Pancreas (tissue), 10 donors: Measurements from ENCODE around the gene CFAP298. TPM values are rescaled to one million over a fixed set of nuclear protein-coding genes. Genes with fewer than 3 reads are reported as not detected.
A peak's percentile ranks its signal among the peaks of the same experiment; 100 is the strongest.

Experiments
- ATAC-seq, 4 donors: fragments of 200-7000 bp; cut with Tn5 transposase; one replicate each; pipeline versions ENCODE4 v1.8.0 to v1.9.1; 2020; ENCODE audit warnings: mild to moderate bottlenecking in 4 of 4, moderate library complexity in 4 of 4
- DNase-seq, 6 donors: peaks; one replicate each; pipeline ENCODE4 v3.0.0-alpha.2; 2020
- FAIRE-seq: peaks from 2 replicates; lab custom pipeline; 2012; peaks lifted over from hg19 to GRCh38; lab: Jason Lieb, UNC
- H3K27ac ChIP-seq, 4 donors: fragments of 200-600 bp; sonication (generic); 1 replicate in 3 of 4; 2 replicates in 1 of 4; pipeline versions ENCODE4 v1.5.0 to v1.8.0; 2020
- H3K27me3 ChIP-seq, 4 donors: fragments of 200-600 bp; one replicate each; pipeline ENCODE4 v1.8.0; 2021
- H3K36me3 ChIP-seq, 3 donors: fragments of 200-600 bp; sonication (generic) in 1 of 3; one replicate each; pipeline versions ENCODE4 v1.5.0 to v1.8.0; 2020 to 2021
- H3K4me1 ChIP-seq, 3 donors: fragments of 200-600 bp; one replicate each; pipeline ENCODE4 v1.8.0; 2021
- H3K4me3 ChIP-seq, 4 donors: fragments of 200-600 bp; sonication (generic) in 2 of 4; one replicate each; pipeline versions ENCODE4 v1.5.0 to v1.8.0; 2020 to 2021
- H3K9me3 ChIP-seq, 4 donors: fragments of 200-600 bp; one replicate each; pipeline ENCODE4 v1.8.0; 2021
- CTCF ChIP-seq, 4 donors: fragments of 200-600 bp; sonication (generic) in 3 of 4; IDR thresholded peaks; one replicate each; pipeline versions ENCODE4 v1.5.0 to v1.8.0; 2021; ENCODE audit warnings: antibody characterized with exemption in 4 of 4
- WGBS, 2 donors: extraction: QIAGEN DNeasy Blood & Tissue Kit; methylation state at CpG; one replicate each; pipeline ENCODE4 v1.1.7; 2013; 5-methylcytosine and 5-hydroxymethylcytosine counted together
- intact Hi-C, 3 donors: fragments of 100-400 bp; cut with DNase I; formaldehyde crosslinking; loops; one replicate each; pipeline versions ENCODE4 v1.11.1 to v1.14.2; 2022
- polyA plus RNA-seq, 2 donors: library from polyadenylated mRNA; stranded (reverse); fragments of 200-250 nt; gene quantifications; one replicate each; pipeline ENCODE4 v1.2.3, GENCODE V29; 2013
- total RNA-seq, 6 donors: library from RNA; stranded (reverse); fragmentation: NEBNext Ultra II Directional in 4 of 6; extraction: Animal tissue kit (Norgen Biotek cat#: 25700) in 4 of 6; gene quantifications; one replicate each; pipeline versions ENCODE4 v1.2.1 to v1.2.4, GENCODE V29; 2021 to 2023
- donor health status: healthy with polysubstance abuse.
- donor health status: DM: no; HTN: no; CAD: no; lungs with moderate emphysema.
- donor health status: DM: no; HTN: no; CAD: no.
- donor health status: control.
- donor health status: control.
- donor health status: Bipolar disorder and iron deficiency.
- donor health status: DM: yes; HTN: yes; CAD: no.
- donor health status: DM: no; HTN: no; CAD: no.
- donor health status: DM: no; HTN: no; CAD: no.
- donor health status: DM: yes; HTN: yes; CAD: no.

The CFAP298 gene
- total and polyA plus RNA-seq, 8 donors = 11.8 to 36.2 (median 21.1) TPM

GRCh38 chr21:32574946-32575925 lies 36.9 kb downstream of the CFAP298 start:
- Histone ChIP-seq H3K9me3 (no peaks in the 10 kb centered on the region), H3K36me3 (no peaks in the 10 kb centered on the region), H3K27me3 (no peaks in the 10 kb centered on the region), H3K4me1 (no peaks in the 10 kb centered on the region), H3K4me3 (no peak overlapping the region), H3K27ac (no peak overlapping the region)
- DNase-seq (peak in 1 of 6 donors; percentile 55), ATAC-seq (no peak), FAIRE-seq (no peak)
- TF ChIP-seq CTCF (IDR thresholded peaks at IDR 0.05) = no peak
- 66 to 77% methylated on average over 25 to 26 of the region's 26 CpGs for whole genome bisulfite sequencing, 2 donors
- intact Hi-C loops = loop anchor here in 1 of 3 donors (5.0 kb wide), 1 partner anchor 163 kb away; the partner anchor contains the start of gene EVA1C

GRCh38 chr21:32572574-32573420 lies 39.4 kb downstream of the CFAP298 start:
- WGBS, 2 donors = 29 to 30% methylated on average over 25 of the region's 25 CpGs
- Histone ChIP-seq H3K27me3 (no peaks in the 10 kb centered on the region), H3K4me3 (peak overlapping the region in 2 of 4 donors; percentile 8 to 23), H3K9me3 (no peaks in the 10 kb centered on the region), H3K27ac (peak overlapping the region; percentile 37 to 58 (median 46)), H3K36me3 (no peaks in the 10 kb centered on the region), H3K4me1 (peaks cover 0 to 12% (median 5%) of the 10 kb centered on the region in 3 donors)
- no peak for TF ChIP-seq CTCF (IDR thresholded peaks at IDR 0.05)
- DNase-seq = peak in 4 of 6 donors; percentile 52 to 66 (median 58)
- intact Hi-C loops = loop anchor here in 1 of 3 donors (5.0 kb wide), 1 partner anchor 160 kb away; the partner anchor contains the start of gene EVA1C
- peak; percentile 34 to 58 (median 48) for ATAC-seq
- no peak for FAIRE-seq

GRCh38 chr21:32570456-32570855 lies 41.7 kb downstream of the CFAP298 start:
- intact Hi-C loops = loop anchor here in 1 of 3 donors (5.0 kb wide), 1 partner anchor 158 kb away; the partner anchor contains the start of gene EVA1C
- 87 to 92% methylated on average over 3 of the region's 3 CpGs for WGBS, 2 donors
- Histone ChIP-seq H3K27ac (no peak overlapping the region), H3K4me3 (no peak overlapping the region), H3K4me1 (peaks cover 0 to 12% (median 5%) of the 10 kb centered on the region in 3 donors), H3K9me3 (no peaks in the 10 kb centered on the region), H3K27me3 (no peaks in the 10 kb centered on the region), H3K36me3 (no peaks in the 10 kb centered on the region)
- FAIRE-seq (no peak), ATAC-seq (no peak), DNase-seq (no peak)
- TF ChIP-seq CTCF (IDR thresholded peaks at IDR 0.05) = no peak

GRCh38 chr21:32569261-32570230 lies 42.6 kb downstream of the CFAP298 start:
- intact Hi-C loops = loop anchor here in 1 of 3 donors (5.0 kb wide), 1 partner anchor 157 kb away; the partner anchor contains the start of gene EVA1C
- Histone ChIP-seq H3K27me3 (no peaks in the 10 kb centered on the region), H3K27ac (peak overlapping the region; percentile 41 to 87 (median 64)), H3K4me3 (peak overlapping the region; percentile 29 to 71 (median 39)), H3K4me1 (peaks cover 0 to 12% (median 5%) of the 10 kb centered on the region in 3 donors), H3K9me3 (no peaks in the 10 kb centered on the region), H3K36me3 (no peaks in the 10 kb centered on the region)
- peak; percentile 64 to 88 (median 74) for DNase-seq
- 2 to 3% methylated on average over 61 of the region's 61 CpGs for WGBS, 2 donors
- no peak for FAIRE-seq
- TF ChIP-seq CTCF (IDR thresholded peaks at IDR 0.05) = peak; percentile 49 to 74 (median 68)
- peak; percentile 90 to 95 (median 93) for ATAC-seq
